GM21825 (cell line): ENCODE measurements around the gene GIPC1.
"Not testable (repeated sequence)": the region's sequence is repeated elsewhere in the genome, so short reads cannot be mapped to it uniquely, and the experiment has no call there.

Source experiments
- ATAC-seq: cut with Tn5 transposase; IDR thresholded peaks from one replicate; pipeline ENCODE4 v1.9.1; 2021; ENCODE audit warnings: mild to moderate bottlenecking, moderate library complexity; ENCODE audit not compliant: unreplicated experiment

The GIPC1 gene

GRCh38 chr19:14473073-14473977, 22.6 kb downstream of the GIPC1 start:
- ATAC-seq = no peak

DNA sequence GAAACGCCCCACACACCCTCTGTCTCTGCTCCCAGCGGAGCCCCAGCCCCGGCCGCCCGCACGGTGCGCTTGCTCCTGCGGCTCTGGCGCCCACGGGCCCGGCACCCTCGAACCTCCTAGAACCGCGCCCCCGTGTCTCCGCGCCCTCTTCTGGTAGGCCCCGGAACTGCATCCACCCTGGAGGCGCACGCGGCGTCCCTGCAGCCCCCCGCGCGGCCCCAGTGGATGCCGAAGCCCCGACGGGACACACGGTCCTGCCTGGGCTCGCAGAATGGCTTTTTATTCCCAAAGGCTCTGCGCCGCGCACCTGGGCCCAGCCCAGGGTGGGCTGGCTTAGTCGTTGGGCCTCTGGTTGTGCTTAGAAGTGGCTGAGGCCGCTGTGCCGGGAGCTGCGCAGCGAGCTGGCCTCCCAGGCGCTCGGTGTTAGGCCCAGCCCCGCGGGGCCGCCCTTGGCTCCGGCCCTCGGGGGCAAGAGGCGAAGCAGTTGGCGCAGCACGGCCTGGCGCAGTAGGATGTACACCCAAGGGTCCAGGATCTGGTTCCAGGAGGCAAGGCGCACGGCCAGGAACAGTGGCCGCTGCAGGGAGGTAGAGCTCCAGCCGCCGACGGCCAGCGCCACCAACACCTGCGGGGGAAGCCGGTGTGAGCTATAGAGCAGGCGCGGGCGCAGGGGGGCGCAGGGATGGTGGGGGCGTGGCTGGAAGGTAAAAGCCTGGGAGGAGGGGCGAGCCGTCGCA, 23.6 kb downstream of the GIPC1 start:
- ATAC-seq = no peak

DNA sequence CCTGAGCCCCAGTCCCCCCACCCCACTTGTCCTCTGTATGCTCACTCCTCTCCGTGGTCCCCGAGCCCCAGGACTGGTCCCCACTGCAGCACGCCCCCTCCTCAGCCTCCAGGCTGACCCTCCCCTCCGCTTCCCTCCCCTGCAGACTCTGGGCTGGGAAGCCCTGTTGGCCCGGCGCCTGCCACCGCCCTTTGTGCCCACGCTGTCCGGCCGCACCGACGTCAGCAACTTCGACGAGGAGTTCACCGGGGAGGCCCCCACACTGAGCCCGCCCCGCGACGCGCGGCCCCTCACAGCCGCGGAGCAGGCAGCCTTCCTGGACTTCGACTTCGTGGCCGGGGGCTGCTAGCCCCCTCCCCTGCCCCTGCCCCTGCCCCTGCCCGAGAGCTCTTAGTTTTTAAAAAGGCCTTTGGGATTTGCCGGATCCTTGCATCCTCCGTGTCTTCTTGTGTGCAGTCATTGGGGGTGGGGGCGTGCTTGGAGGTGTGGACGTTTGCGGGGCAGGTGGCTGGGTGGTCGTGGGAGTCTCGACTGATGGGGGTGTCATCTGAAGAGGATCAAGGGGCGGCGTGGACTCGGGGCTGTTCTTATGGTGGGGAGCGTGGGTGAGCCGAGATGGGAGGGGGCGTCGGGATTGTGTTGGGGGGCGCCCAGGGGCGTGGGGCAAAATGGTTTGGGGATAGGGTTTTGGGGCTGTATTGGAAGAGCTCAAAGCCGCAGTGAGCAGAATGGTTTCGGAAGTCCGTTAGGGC, 24.3 kb downstream of the GIPC1 start:
- ATAC-seq = no peak

GRCh38 chr19:14470031-14470876, 25.7 kb downstream of the GIPC1 start:
- ATAC-seq = no peak

DNA sequence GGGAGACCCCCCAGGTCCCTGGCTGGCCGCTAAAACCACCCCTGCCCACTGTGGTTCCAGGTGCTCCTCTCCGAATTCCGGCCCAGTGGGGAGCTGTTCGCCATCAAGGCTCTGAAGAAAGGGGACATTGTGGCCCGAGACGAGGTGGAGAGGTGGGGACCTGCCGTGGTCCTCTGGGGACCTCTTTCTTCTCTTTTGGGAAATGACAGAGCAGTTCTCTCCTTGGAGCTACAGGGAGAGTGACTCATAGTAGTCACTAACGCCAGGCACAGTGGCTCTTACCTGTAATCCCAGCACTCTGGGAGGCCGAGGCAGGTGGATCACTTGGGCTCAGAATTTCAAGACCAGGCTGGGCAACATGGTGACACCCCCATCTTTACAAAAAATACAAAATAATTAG, 28.1 kb downstream of the GIPC1 start:
- no peak for ATAC-seq

DNA sequence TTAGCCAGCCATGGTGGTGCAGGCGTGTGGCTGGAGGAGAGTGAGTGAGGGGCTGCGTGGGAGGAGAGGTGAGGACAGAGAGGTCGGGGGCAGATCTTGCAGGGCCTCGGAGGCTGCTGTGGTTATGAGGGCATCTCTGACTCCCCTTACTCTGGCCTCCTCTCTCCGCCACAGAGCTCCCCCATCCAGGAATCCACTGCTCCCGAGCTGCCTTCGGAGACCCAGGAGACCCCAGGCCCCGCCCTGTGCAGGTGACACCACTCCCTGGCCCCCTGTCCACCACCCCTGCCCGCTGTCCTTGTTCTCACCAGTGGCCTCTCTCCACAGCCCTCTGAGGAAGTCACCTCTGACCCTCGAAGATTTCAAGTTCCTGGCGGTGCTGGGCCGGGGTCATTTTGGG, 28.5 kb downstream of the GIPC1 start:
- ATAC-seq = no peak

DNA sequence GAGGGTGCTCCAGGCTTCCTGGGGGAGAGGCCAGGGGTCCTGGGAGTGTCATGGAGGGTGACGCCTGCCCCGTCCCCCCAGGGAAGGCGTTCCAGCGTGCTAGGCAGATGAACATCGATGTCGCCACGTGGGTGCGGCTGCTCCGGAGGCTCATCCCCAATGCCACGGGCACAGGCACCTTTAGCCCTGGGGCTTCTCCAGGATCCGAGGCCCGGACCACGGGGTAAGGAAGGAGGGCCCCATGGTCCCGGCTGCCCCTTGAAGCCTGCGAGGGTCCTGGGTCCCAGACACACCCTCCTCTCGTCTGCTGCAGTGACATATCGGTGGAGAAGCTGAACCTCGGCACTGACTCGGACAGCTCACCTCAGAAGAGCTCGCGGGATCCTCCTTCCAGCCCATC, 32.2 kb downstream of the GIPC1 start:
- ATAC-seq = no peak

- ATAC-seq = not testable (repeated sequence)
Measured at GRCh38 chr19:14462401-14462800, 33.5 kb downstream of the GIPC1 start.

- no peak for ATAC-seq
Measured at GRCh38 chr19:14460935-14461334, 35.0 kb downstream of the GIPC1 start.

DNA sequence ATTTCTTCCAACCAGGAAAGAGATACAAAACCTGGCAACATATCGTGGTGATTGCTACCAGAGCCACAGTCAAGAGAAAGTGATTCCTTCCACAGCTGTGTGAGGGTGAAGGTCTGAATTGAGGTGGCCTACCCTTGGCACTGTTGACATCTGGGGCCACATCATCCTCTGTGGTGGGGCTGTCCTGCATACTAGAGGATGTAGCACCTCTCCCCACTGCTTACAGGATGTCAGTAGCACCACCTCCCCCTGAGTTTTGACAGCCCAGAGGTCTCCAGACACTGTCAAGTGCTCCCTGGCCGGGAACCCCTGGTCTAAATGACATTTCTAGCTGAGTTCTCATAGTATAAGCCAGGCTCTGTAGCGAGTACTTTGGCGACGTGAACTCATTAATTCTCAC, 36.2 kb downstream of the GIPC1 start:
- ATAC-seq = no peak

DNA sequence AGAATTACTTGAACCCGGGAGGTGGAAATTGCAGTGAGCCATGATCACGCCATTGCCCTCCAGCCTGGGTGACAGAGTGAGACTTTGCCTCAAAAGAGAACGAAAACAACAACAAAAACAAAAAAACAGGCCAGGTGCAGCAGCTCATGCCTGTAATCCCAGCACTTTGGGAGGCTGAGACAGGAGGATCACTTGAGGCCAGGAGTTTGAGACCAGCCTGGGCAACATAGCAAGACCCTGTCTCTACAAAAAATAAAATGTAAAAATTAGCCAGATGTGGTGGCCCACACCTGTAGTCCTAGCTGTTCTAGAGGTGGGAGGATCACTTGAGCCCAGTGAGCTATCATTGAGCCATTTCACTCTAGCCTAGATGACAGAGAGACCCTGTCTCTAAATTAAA, 43.6 kb downstream of the GIPC1 start:
- not testable (repeated sequence) for ATAC-seq

DNA sequence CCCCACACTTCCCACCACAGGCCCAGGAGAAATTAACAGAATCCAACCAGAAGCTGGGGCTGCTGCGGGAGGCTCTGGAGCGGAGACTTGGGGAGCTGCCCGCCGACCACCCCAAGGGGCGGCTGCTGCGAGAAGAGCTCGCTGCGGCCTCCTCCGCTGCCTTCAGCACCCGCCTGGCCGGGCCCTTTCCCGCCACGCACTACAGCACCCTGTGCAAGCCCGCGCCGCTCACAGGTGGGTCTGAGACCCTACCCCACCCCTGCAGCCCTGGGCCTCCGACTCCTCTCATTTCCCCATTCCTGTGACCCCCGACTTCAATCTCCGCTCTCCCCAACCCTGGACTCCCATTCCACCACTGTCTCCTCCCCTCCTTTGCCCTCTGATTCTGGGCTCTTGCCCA, 45.1 kb downstream of the GIPC1 start:
- ATAC-seq = no peak

DNA sequence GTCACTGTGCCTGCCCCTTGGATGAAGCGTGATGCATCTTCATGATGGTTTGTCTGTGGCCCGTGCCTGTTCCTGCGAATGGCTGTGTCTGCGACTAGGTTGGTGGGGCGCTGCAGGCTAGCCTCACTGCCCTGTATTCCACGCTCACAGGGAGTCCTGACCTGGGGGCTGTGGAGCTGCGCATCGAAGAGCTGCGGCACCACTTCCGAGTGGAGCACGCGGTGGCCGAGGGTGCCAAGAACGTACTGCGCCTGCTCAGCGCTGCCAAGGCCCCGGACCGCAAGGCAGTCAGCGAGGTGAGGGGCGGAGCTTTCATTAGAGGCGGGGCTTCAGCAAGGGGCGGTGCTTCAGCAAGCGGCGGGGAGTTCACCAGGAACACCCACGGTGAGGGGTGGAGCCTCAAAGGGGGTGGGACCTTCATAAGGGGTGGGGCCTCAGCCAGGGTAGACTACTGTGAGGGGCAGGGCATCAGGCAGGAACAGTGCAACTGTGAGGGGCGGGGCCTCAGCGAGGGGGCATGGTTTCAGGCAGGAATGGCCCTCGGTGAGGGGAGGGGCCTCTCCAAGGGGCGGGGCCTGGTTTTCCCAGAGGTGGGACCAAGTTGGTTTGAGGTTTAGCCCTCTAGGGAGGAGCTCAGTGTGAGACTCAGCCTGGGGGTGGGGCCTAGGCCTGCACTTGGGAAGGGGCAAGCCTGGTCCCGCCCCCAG, 45.6 kb downstream of the GIPC1 start:
- no peak for ATAC-seq

DNA sequence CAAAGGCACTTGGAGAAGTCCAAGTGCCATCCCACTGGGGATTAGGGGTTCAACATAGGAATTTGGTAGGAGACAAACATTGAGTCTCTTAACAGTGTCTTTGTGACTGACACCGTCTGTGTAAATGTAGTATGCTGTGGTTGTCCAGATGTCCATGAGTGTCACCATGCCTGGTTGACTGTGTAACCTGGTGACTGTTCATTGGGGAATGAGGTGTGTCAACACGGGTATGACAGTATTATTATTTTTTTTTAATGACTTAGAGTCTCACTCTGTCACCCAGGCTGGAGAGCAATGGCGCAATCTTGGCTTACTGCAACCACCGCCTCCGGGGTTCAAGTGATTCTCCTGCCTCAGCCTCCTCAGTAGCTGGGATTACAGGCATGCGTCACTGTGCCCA, 46.6 kb downstream of the GIPC1 start:
- no peak for ATAC-seq

- ATAC-seq = no peak
Measured at GRCh38 chr19:14446336-14447036, 49.4 kb downstream of the GIPC1 start.

- ATAC-seq = no peak
Measured at GRCh38 chr19:14443632-14444216, 52.2 kb downstream of the GIPC1 start.

DNA sequence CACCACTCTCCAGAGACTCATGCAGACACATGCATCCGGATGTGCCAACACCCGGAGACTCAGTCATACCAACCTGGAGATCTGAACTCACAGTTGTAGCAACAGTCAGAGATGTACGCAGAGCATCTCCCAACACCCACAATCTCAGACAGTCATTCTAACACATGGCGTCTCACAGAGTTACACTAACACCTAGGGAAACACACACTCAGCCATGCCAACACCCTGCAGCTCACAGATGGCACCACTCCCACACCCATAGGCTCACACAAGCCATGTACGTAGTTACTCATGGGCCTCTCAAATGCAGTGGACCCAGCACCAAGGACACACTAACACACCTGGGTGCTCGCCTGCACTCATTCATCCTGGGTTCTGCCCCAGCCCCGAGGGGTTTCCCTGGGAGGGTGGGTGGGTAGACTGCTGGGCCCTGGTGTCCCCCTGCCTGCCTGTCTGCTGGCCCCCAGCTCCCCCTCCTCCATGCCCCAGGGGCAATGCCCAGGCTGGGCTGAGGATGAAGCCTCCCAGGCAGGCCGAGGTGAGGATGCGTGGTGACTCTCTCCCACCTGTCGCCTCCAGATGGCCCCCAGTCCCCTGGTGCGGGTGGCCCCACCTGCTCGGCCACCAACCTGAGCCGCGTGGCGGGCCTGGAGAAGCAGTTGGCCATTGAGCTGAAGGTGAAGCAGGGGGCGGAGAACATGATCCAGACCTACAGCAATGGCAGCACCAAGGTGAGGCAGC, 52.9 kb downstream of the GIPC1 start:
- no peak for ATAC-seq
